NCI-H748 (cell line): ENCODE data around the gene RAB8A.
"Not testable (repeated sequence)": the region's sequence is repeated elsewhere in the genome, so short reads cannot be mapped to it uniquely, and the experiment has no call there.

Source experiments
- DNase-seq: peaks from one replicate; lab custom pipeline; 2025; ENCODE audit not compliant: unreplicated experiment; lab: John Stamatoyannopoulos, UW

RAB8A gene

GRCh38 chr19:16077984-16078758, 33.5 kb upstream of the RAB8A start:
- DNase-seq: no peak

GRCh38 chr19:16078759-16079707, 32.7 kb upstream of the RAB8A start:
- DNase-seq: peak; percentile 8

GRCh38 chr19:16084067-16084685, 27.5 kb upstream of the RAB8A start:
- no peak for DNase-seq

GRCh38 chr19:16085115-16085514, 26.6 kb upstream of the RAB8A start:
- DNase-seq: no peak

- not testable (repeated sequence) for DNase-seq
Observed at GRCh38 chr19:16087404-16087803, 24.3 kb upstream of the RAB8A start.

- DNase-seq: no peak
Observed at GRCh38 chr19:16087940-16088339, 23.7 kb upstream of the RAB8A start.

- DNase-seq: no peak
Observed at GRCh38 chr19:16088351-16089009, 23.2 kb upstream of the RAB8A start.

GRCh38 chr19:16089010-16089846, 22.5 kb upstream of the RAB8A start:
- no peak for DNase-seq

- DNase-seq: no peak
Observed at GRCh38 chr19:16091546-16092475, 19.9 kb upstream of the RAB8A start.

- DNase-seq: no peak
Observed at GRCh38 chr19:16094360-16095070, 17.2 kb upstream of the RAB8A start.

GRCh38 chr19:16095071-16095571, 16.6 kb upstream of the RAB8A start:
- no peak for DNase-seq

GRCh38 chr19:16096280-16096855, 15.3 kb upstream of the RAB8A start:
- DNase-seq: no peak

- DNase-seq: no peak
Observed at GRCh38 chr19:16098416-16098768, 13.3 kb upstream of the RAB8A start.

- DNase-seq: no peak
Observed at GRCh38 chr19:16098821-16099220, 12.9 kb upstream of the RAB8A start.

GRCh38 chr19:16099314-16099965, 12.2 kb upstream of the RAB8A start:
- DNase-seq: not testable (repeated sequence)

- DNase-seq: no peak
Observed at GRCh38 chr19:16100524-16100923, 11.2 kb upstream of the RAB8A start.

GRCh38 chr19:16104722-16105121, 7.0 kb upstream of the RAB8A start:
- no peak for DNase-seq
